Measurements from ENCODE around the gene STK4.

Gene STK4

GRCh38 chr20:45029884-45030283 lies 63.6 kb downstream of the STK4 start:
- DNase-seq (ENCODE audit: low spot score) = no peak

DNA sequence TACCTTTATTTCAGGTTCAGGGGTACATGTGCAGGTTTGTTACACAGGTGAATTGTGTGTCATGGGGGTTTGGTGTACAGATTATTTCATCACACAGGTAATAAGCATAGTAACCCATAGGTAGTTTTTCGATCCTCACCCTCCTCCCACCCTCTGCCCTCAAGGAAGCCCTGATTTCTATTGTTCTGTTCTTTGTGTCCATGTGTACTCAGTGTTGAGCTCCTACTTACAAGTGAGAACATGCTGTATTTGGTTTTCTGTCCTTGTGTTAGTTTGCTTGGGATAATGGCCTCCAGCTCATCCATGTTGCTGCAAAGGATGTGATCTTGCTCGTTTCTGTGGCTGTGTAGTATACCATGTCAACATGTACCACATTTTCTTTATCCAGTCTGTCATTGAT lies 66.0 kb downstream of the STK4 start:
- no peak for DNase-seq (ENCODE audit: low spot score)

- DNase-seq (ENCODE audit: low spot score) = no peak
Observed at GRCh38 chr20:45032781-45033180, 66.5 kb downstream of the STK4 start.

GRCh38 chr20:45034436-45034835 lies 68.1 kb downstream of the STK4 start:
- DNase-seq (ENCODE audit: low spot score) = no peak

GRCh38 chr20:45036044-45036755 lies 69.9 kb downstream of the STK4 start:
- DNase-seq (ENCODE audit: low spot score) = peak; percentile 58

DNA sequence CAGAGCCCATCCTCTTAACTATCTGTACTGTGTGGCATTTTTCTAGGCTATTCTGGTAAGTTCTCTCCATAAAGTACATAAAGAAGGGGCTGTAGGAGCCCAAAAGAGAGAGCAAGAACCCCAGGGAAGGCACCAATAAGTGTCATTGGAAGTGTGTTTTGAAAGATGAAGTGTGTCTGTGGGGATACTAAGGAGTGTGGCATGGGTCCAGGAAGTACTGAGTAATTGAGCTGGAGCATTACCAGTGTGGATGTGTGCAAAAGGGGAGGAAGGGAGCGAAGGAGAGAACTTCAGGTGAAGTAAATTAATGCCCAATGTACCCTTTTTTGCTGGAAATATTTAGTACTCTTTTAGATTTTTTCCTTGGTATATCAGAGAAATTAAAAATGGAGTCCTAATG lies 70.7 kb downstream of the STK4 start:
- peak; percentile 37 for DNase-seq (ENCODE audit: low spot score)

DNA sequence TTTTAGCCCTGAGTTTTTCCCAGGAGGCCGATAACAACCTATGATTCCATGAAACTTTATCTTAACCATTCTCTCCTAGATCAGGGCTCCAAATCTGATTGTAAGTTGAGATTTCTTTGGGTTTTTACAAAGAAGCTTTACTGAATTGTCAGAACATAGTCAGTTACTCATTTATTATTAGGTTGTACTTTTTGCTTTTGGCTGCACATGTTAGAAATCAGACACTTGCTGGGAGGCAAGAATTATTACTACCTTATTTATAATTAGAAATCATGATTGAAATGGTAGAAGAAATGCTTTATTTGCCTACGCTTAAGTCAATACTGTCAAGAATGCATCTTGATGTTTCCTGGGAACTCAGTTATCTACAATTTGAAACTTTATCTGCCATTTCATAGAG lies 71.3 kb downstream of the STK4 start:
- peak; percentile 8 for DNase-seq (ENCODE audit: low spot score)

DNA sequence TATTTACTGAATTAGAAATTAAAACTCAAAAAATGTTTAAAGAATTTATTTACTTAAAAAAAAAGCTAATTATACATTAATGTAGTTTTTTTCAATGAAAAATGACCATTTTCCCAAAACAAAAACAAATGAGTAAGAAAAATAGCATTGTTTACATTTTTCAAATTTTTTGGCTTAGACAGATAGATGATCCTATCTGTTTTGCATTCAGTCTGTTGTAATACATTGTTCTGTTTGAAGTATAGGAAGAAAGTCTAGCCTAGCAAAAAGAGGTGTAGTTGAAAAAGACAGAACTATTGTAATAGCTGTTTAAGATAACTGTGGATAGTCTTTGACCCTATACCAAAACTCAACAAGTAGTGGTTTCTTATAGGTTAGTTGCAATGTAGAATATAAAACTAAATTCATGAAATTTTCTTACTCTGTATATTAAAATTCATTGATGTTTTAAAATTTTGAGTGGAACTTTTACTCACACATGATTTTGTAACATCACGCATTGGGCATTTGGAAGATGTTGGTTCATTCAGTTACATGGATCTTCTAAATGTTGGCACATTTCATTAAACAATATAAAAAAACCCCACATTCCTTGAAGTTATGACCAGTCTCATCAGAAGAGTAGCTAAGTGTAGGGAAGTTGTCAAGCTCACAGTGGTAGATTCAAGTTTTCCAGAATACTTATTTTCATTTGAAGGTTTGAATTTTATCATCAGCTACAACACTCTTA lies 72.6 kb downstream of the STK4 start:
- peak; percentile 11 for DNase-seq (ENCODE audit: low spot score)

DNA sequence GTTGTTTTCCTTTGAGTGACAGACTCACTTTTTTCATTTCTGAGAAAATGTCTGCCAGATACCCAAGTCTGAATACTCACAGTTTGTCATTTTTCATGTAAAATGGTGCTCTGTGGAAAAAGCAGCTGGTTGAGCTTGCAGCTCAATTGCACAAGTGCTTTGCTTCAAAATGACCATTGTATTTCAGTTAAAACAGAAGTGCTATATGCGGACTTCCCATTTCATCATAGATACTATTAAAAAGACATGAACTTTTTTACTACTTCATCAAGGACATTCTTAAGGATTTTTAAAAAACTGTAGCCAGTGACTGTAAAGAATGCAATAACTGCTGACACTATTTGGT lies 73.1 kb downstream of the STK4 start:
- DNase-seq (ENCODE audit: low spot score) = peak; percentile 75

GRCh38 chr20:45041464-45042337 lies 75.4 kb downstream of the STK4 start:
- DNase-seq (ENCODE audit: low spot score) = peak; percentile 11

GRCh38 chr20:45042978-45043377 lies 76.7 kb downstream of the STK4 start:
- DNase-seq (ENCODE audit: low spot score) = no peak

DNA sequence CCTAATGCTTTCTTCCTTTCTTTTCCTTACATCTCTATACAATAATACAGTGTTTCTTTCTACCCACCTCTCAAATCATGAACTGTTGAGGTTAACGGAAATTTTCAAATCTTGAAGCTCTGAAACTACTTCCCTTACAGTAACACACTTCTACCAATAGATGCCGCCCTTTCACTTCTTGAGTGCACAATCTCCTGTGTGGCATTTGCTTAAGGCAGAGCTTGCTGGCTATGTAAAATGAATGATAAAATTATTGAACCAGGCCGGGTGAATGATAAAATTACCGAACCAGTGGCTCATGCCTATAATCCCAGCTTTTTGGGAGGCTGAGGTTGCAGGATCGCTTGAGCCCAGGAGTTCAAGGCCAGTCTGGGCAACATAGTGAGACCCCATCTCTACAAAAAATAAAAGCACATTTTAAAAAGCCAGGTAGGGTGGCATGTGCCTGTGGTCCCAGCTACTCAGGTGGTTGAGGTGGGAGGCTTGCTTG lies 77.8 kb downstream of the STK4 start:
- peak; percentile 94 for DNase-seq (ENCODE audit: low spot score)

DNA sequence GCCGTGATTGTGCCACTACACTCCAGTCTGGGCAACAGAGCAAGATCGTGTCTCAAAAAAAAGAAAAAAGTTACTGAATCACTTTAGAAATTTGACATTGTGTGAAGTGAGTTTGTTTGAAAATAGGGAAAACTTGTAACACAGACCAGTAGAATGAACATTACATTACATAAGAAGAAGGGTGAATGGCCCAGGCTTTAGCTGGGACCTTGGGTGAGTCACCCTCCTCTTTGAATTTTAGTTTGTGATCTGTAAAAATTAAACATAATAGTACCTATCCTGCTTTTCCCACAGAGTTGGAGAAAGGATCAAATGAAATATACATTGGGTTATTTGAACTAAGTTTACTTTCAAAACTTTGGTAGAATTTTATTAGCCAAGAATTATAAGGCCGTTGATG lies 78.3 kb downstream of the STK4 start:
- no peak for DNase-seq (ENCODE audit: low spot score)

- no peak for DNase-seq (ENCODE audit: low spot score)
Observed at GRCh38 chr20:45047581-45048119, 81.3 kb downstream of the STK4 start.

DNA sequence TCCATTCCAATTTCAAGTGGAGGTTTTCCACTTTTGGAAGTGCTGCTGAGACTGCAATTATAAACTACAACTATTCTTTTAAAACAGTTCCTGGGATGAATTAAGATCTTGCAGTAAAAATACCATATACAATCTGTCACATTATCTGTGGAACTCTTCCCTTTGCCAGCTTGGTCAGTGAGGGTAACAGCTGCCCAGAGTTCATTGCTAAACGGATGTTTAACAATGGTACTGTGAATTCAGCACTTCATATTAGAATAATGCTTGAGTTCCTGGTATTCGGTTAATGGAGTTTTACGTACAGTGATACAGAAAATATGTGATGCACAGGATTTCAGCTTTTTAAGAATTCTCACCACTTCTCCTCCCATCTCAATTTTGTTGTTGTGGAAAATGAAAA lies 83.1 kb downstream of the STK4 start:
- no peak for DNase-seq (ENCODE audit: low spot score)

GRCh38 chr20:45049904-45050471 lies 83.7 kb downstream of the STK4 start:
- peak; percentile 97 for DNase-seq (ENCODE audit: low spot score)

GRCh38 chr20:45051204-45052060 lies 85.1 kb downstream of the STK4 start:
- peak; percentile 36 for DNase-seq (ENCODE audit: low spot score)

GRCh38 chr20:45052698-45053429 lies 86.6 kb downstream of the STK4 start:
- DNase-seq (ENCODE audit: low spot score) = peak; percentile 83

DNA sequence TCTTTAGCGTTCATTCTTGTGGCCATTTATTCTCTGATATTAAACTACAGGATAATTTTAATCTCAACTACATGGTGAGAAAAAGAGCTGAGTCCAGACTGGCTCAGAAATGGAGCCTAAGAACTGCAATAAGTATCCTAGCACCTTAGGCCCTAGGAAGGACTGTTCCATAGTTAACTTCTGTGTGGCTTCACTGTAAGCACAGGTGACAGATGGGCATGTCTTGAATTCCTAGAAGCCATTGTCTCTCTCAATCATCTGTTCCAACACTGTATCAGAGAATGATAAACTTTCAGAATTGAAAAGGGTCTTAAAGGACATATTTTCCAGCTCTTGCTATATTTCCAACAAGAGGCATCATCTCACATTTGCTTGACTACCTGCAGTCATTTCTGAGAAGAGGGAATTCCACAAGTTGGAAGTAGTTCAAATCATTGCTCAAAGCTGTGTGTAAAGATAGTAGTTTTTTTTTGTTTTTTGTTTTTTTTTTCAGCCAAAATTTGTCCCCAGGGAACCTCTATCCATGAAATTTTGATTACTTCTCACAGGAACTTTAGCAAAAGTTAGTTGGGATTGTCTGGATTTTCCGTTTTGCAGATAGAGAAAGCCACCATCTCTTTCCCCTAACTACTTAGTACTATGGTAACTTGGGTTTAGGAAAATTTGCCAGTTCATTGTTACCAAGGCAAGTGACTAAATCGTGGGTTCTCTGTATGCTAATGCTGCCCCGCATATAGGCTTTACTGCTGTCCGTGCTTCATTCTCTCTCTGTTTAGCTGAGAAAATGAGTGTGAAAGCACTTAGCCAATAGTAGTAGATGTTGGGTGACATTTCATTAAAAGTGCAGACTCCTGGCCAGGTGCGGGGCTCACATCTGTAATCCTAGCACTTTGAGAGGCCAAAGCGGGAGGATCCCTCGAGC lies 87.4 kb downstream of the STK4 start:
- no peak for DNase-seq (ENCODE audit: low spot score)

Data from pons (tissue), 1 donor.